Body of pancreas (tissue), 4 donors: ENCODE measurements around the gene PCSK5. TPM values are rescaled to one million over a fixed set of nuclear protein-coding genes. Genes with fewer than 3 reads are reported as not detected.

Experiments
- ATAC-seq: fragments of 150-250 bp; one replicate; pipeline ENCODE4 v1.9.1; 2016
- DNase-seq, 4 donors: peaks; one replicate each; pipeline ENCODE4 v3.0.0-alpha.2; 2019
- H3K27ac ChIP-seq, 4 donors: fragments of 200-600 bp; sonication (generic); 1 replicate in 3 of 4; 2 replicates in 1 of 4; pipeline versions ENCODE4 v1.5.1 to v1.6.1; 2016 to 2019; ENCODE audit warnings: mild to moderate bottlenecking in 1 of 4, mixed read lengths in 1 of 4, moderate library complexity in 1 of 4
- H3K27me3 ChIP-seq, 2 donors: fragments of 200-600 bp; sonication (generic); one replicate each; pipeline ENCODE4 v1.6.0; 2016; ENCODE audit warnings: mild to moderate bottlenecking in 1 of 2
- H3K36me3 ChIP-seq, 2 donors: fragments of 200-600 bp; sonication (generic); replicated peaks in 1 of 2; 2 replicates each; pipeline ENCODE4 v1.5.1; 2016; ENCODE audit warnings: low read depth in 2 of 2; ENCODE audit not compliant: insufficient read depth in 1 of 2
- H3K4me1 ChIP-seq: fragments of 200-600 bp; sonication (generic); one replicate; pipeline ENCODE4 v1.6.0; 2016
- H3K4me3 ChIP-seq, 2 donors: fragments of 200-600 bp; sonication (generic); 1 replicate in 1 of 2; 2 replicates in 1 of 2; pipeline ENCODE4 v1.5.1; 2016 to 2019
- H3K9me3 ChIP-seq, 3 donors: fragments of 200-600 bp; sonication (generic); 1 replicate in 2 of 3; 2 replicates in 1 of 3; pipeline ENCODE4 v1.5.1; 2016
- CTCF ChIP-seq, 7 experiments: fragments of 450-650 bp in 4 of 7; fragments of 200-600 bp in 3 of 7; sonication (generic) in 3 of 7; IDR thresholded peaks; one replicate each; pipeline ENCODE4 v1.5.1; 2016 to 2019; ENCODE audit warnings: antibody characterized with exemption in 7 of 7
- POLR2A ChIP-seq, 3 donors: fragments of 450-650 bp; IDR thresholded peaks; one replicate each; pipeline ENCODE4 v1.6.1; 2016; ENCODE audit warnings: antibody characterized with exemption in 3 of 3, mild to moderate bottlenecking in 2 of 3
- WGBS, 2 donors: methylation state at CpG; one replicate each; pipeline ENCODE4 v1.1.5; 2017; 5-methylcytosine and 5-hydroxymethylcytosine counted together
- intact Hi-C: fragments of 100-400 bp; cut with DNase I; formaldehyde crosslinking; loops from one replicate; pipeline ENCODE4 v1.15.1; 2023
- total RNA-seq, 2 donors: library from RNA; depleted of rRNA; stranded (reverse); fragments of >200 nt; gene quantifications; one replicate each; pipeline ENCODE4 v1.1.0, GENCODE V29; 2016

Gene PCSK5
- total RNA-seq, 2 donors from 2014 or later: 11.2 to 12.2 TPM

- DNase-seq (no peak), ATAC-seq (no peak)
- WGBS, 2 donors: 62 to 67% methylated on average over 1 of the region's 1 CpG
- H3K27ac ChIP-seq: no peak overlapping the region
- intact Hi-C loops: no loop called here
- H3K27me3 ChIP-seq: no peaks in the 10 kb centered on the region
- no peaks in the 10 kb centered on the region for H3K36me3 ChIP-seq
- no peaks in the 10 kb centered on the region for H3K4me1 ChIP-seq
- no peak overlapping the region for H3K4me3 ChIP-seq
- H3K9me3 ChIP-seq: no peaks in the 10 kb centered on the region
- no peak for TF ChIP-seq POLR2A (IDR thresholded peaks at IDR 0.05)
- TF ChIP-seq CTCF (IDR thresholded peaks at IDR 0.05): no peak
Observed at GRCh38 chr9:76330034-76330433, 439.6 kb downstream of the PCSK5 start.

GRCh38 chr9:76333388-76333787, 442.9 kb downstream of the PCSK5 start:
- no peak overlapping the region for H3K4me3 ChIP-seq
- no peak for ATAC-seq
- DNase-seq: no peak
- H3K9me3 ChIP-seq: no peaks in the 10 kb centered on the region
- no peak overlapping the region for H3K27ac ChIP-seq
- intact Hi-C loops: no loop called here
- TF ChIP-seq CTCF (IDR thresholded peaks at IDR 0.05) (no peak), POLR2A (IDR thresholded peaks at IDR 0.05) (no peak)
- no peaks in the 10 kb centered on the region for H3K36me3 ChIP-seq
- 57 to 68% methylated on average over 3 of the region's 3 CpGs for WGBS, 2 donors
- H3K27me3 ChIP-seq: no peaks in the 10 kb centered on the region
- H3K4me1 ChIP-seq: no peaks in the 10 kb centered on the region

GRCh38 chr9:76333964-76334363, 443.5 kb downstream of the PCSK5 start:
- H3K27ac ChIP-seq: no peak overlapping the region
- ATAC-seq: no peak
- no peaks in the 10 kb centered on the region for H3K36me3 ChIP-seq

GRCh38 chr9:76336027-76336426, 445.6 kb downstream of the PCSK5 start:
- Histone ChIP-seq H3K36me3 (no peaks in the 10 kb centered on the region), H3K27ac (no peak overlapping the region), H3K27me3 (no peaks in the 10 kb centered on the region), H3K9me3 (no peaks in the 10 kb centered on the region), H3K4me3 (no peak overlapping the region), H3K4me1 (no peaks in the 10 kb centered on the region)
- no peak for ATAC-seq
- intact Hi-C loops: no loop called here
- DNase-seq: no peak
- no peak for TF ChIP-seq POLR2A (IDR thresholded peaks at IDR 0.05)
- TF ChIP-seq CTCF (IDR thresholded peaks at IDR 0.05): no peak
- WGBS, 2 donors: 89 to 93% methylated on average over 1 of the region's 1 CpG

More at GRCh38 chr9:76333964-76334363, 443.5 kb downstream of the PCSK5 start:
- 80 to 91% methylated on average over 7 of the region's 7 CpGs for WGBS, 2 donors
- intact Hi-C loops: no loop called here
- H3K27me3 ChIP-seq: no peaks in the 10 kb centered on the region
- DNase-seq: no peak
- TF ChIP-seq CTCF (IDR thresholded peaks at IDR 0.05) (no peak), POLR2A (IDR thresholded peaks at IDR 0.05) (no peak)
- no peaks in the 10 kb centered on the region for H3K9me3 ChIP-seq
- H3K4me1 ChIP-seq: no peaks in the 10 kb centered on the region
- H3K4me3 ChIP-seq: no peak overlapping the region

GRCh38 chr9:76338418-76338817, 447.9 kb downstream of the PCSK5 start:
- no peaks in the 10 kb centered on the region for H3K36me3 ChIP-seq
- no peak for DNase-seq
- TF ChIP-seq CTCF (IDR thresholded peaks at IDR 0.05) (no peak), POLR2A (IDR thresholded peaks at IDR 0.05) (no peak)
- H3K4me1 ChIP-seq: no peaks in the 10 kb centered on the region
- no peaks in the 10 kb centered on the region for H3K27me3 ChIP-seq
- H3K27ac ChIP-seq: no peak overlapping the region
- no peak overlapping the region for H3K4me3 ChIP-seq
- 79 to 87% methylated on average over 6 of the region's 6 CpGs for WGBS, 2 donors
- no peaks in the 10 kb centered on the region for H3K9me3 ChIP-seq
- ATAC-seq: no peak
- intact Hi-C loops: no loop called here
